ENCODE data around the gene RELB. TPM values are rescaled to one million over a fixed set of nuclear protein-coding genes. Genes with fewer than 3 reads are reported as not detected.
A peak's percentile ranks its signal among the peaks of the same experiment; 100 is the strongest.

The RELB gene
- total RNA-seq, 1 donor from 2014 or later, result 0.41 TPM

- FAIRE-seq (no peak), DNase-seq (ENCODE audit: low spot score in 2 of 2) (peak; percentile 68 to 80)
Observed at GRCh38 chr19:45016388-45017314, 15.4 kb downstream of the RELB start.

- FAIRE-seq (no peak), DNase-seq (ENCODE audit: low spot score in 2 of 2) (no peak)
Observed at GRCh38 chr19:45019187-45019586, 17.9 kb downstream of the RELB start.

- FAIRE-seq (no peak), DNase-seq (ENCODE audit: low spot score in 2 of 2) (no peak)
Observed at GRCh38 chr19:45020071-45020470, 18.8 kb downstream of the RELB start.

- FAIRE-seq, result no peak
Observed at GRCh38 chr19:45021971-45022370, 20.7 kb downstream of the RELB start.

GRCh38 chr19:45023048-45023447 lies 21.8 kb downstream of the RELB start:
- DNase-seq (ENCODE audit: low spot score in 2 of 2), result no peak
- no peak for FAIRE-seq

More at GRCh38 chr19:45021971-45022370, 20.7 kb downstream of the RELB start:
- DNase-seq (ENCODE audit: low spot score in 2 of 2), result no peak

- FAIRE-seq (no peak), DNase-seq (ENCODE audit: low spot score in 2 of 2) (no peak)
Observed at GRCh38 chr19:45025264-45025663, 24.0 kb downstream of the RELB start.

- FAIRE-seq, result no peak
- no peak for DNase-seq (ENCODE audit: low spot score in 2 of 2)
Observed at GRCh38 chr19:45027371-45027770, 26.1 kb downstream of the RELB start.

GRCh38 chr19:45030825-45031224 lies 29.6 kb downstream of the RELB start:
- DNase-seq (ENCODE audit: low spot score in 2 of 2), result no peak
- no peak for FAIRE-seq

GRCh38 chr19:45032421-45032820 lies 31.2 kb downstream of the RELB start:
- no peak for FAIRE-seq
- no peak for DNase-seq (ENCODE audit: low spot score in 2 of 2)

GRCh38 chr19:45035755-45036154 lies 34.5 kb downstream of the RELB start:
- no peak for DNase-seq (ENCODE audit: low spot score in 2 of 2)
- FAIRE-seq, result no peak

- FAIRE-seq (no peak), DNase-seq (ENCODE audit: low spot score in 2 of 2) (no peak)
Observed at GRCh38 chr19:45037393-45038169, 36.3 kb downstream of the RELB start.

- FAIRE-seq (peak; percentile 60), DNase-seq (ENCODE audit: low spot score in 2 of 2) (peak; percentile 91 to 93)
Observed at GRCh38 chr19:45038931-45039893, 37.9 kb downstream of the RELB start, which contains the start of gene CLASRP. CLASRP (plus strand) TSS chr19:45039045; CDS start chr19:45040213, 1,168 bp downstream.

GRCh38 chr19:45040059-45040771 lies 39.0 kb downstream of the RELB start:
- no peak for FAIRE-seq
- no peak for DNase-seq (ENCODE audit: low spot score in 2 of 2)

- no peak for FAIRE-seq
- no peak for DNase-seq (ENCODE audit: low spot score in 2 of 2)
Observed at GRCh38 chr19:45041125-45041524, 39.9 kb downstream of the RELB start.

- DNase-seq (ENCODE audit: low spot score in 2 of 2) (peak; percentile 62 to 70), FAIRE-seq (no peak)
Observed at GRCh38 chr19:45045671-45046353, 44.5 kb downstream of the RELB start.

GRCh38 chr19:45046355-45046754 lies 45.1 kb downstream of the RELB start:
- FAIRE-seq, result no peak
- no peak for DNase-seq (ENCODE audit: low spot score in 2 of 2)

- DNase-seq (ENCODE audit: low spot score in 2 of 2), result no peak
- no peak for FAIRE-seq
Observed at GRCh38 chr19:45047188-45047797, 46.0 kb downstream of the RELB start.

GRCh38 chr19:45049073-45049736 lies 47.9 kb downstream of the RELB start:
- DNase-seq (ENCODE audit: low spot score in 2 of 2) (no peak), FAIRE-seq (no peak)

Measured in frontal cortex (tissue), 4 donors.